Measurements from ENCODE around the gene NGLY1.

GRCh38 chr3:25801786-25802185, 18.5 kb upstream of the NGLY1 start:
- no peak for TF ChIP-seq BHLHE40 (IDR thresholded peaks at IDR 0.05; ENCODE audit: low read depth, low read length)
- no peak for TF ChIP-seq SMC3 (IDR thresholded peaks at IDR 0.05; ENCODE audit: low read depth, low read length)
- no peak for TF ChIP-seq CTCF (conservative IDR thresholded peaks at IDR 0.05; ENCODE audit: low read depth, low read length)
- TF ChIP-seq CEBPB (IDR thresholded peaks at IDR 0.05; ENCODE audit: low read depth, low read length), result no peak
- TF ChIP-seq RAD21 (IDR thresholded peaks at IDR 0.05; ENCODE audit: low read length), result no peak
- TF ChIP-seq POLR2A (IDR thresholded peaks at IDR 0.05; ENCODE audit: low read depth, low read length), result no peak
- TF ChIP-seq FOS (IDR thresholded peaks at IDR 0.05; ENCODE audit: low read depth, low read length), result no peak
